H1 (cell line): Measurements from ENCODE around the gene ARL14EPL. TPM values are rescaled to one million over a fixed set of nuclear protein-coding genes. Genes with fewer than 3 reads are reported as not detected.

Experiments
- CTCF ChIA-PET: fragments of 300-600 bp; sonication (Branson Sonifier 250); formaldehyde crosslinking; loops from one replicate; lab custom pipeline; 2021; ENCODE audit not compliant: partially characterized antibody; lab: Charles Lee
- POLR2A ChIA-PET: fragments of 300-600 bp; sonication (Branson Sonifier 250); formaldehyde crosslinking; loops from one replicate; lab custom pipeline; 2021; ENCODE audit warnings: inconsistent platforms; ENCODE audit not compliant: partially characterized antibody; lab: Charles Lee
- DNase-seq, 2 experiments: peaks; one replicate each; pipeline versions ENCODE4 v3.0.0 to v3.0.0-alpha.2; 2010 to 2022; ENCODE audit warnings: low spot score in 2 of 2, low read depth in 1 of 2, mixed read lengths in 1 of 2
- FAIRE-seq: peaks from 2 replicates; lab custom pipeline; 2011; peaks lifted over from hg19 to GRCh38; lab: Jason Lieb, UNC
- H2AFZ ChIP-seq: 2 replicates; pipeline ENCODE4 v1.8.1; 2012; ENCODE audit warnings: low read length, inconsistent platforms
- H2AK5ac ChIP-seq: 2 replicates; pipeline ENCODE4 v1.6.1; 2013; ENCODE audit warnings: low read depth, low read length
- H2BK120ac ChIP-seq: replicated peaks from 2 replicates; pipeline ENCODE3; 2013; ENCODE audit warnings: low read depth, low read length, inconsistent platforms
- H2BK12ac ChIP-seq: 2 replicates; pipeline ENCODE4 v1.6.1; 2013; ENCODE audit warnings: low read depth, low read length
- H2BK15ac ChIP-seq: 2 replicates; pipeline ENCODE4 v1.6.1; 2013; ENCODE audit warnings: low read length
- H2BK20ac ChIP-seq: 2 replicates; pipeline ENCODE4 v1.6.1; 2013; ENCODE audit warnings: low read length
- H2BK5ac ChIP-seq: 2 replicates; pipeline ENCODE4 v1.6.1; 2013; ENCODE audit warnings: low read depth, low read length
- H3K14ac ChIP-seq: 2 replicates; pipeline ENCODE4 v1.6.1; 2013; ENCODE audit warnings: inconsistent platforms; ENCODE audit not compliant: insufficient read length
- H3K18ac ChIP-seq: 2 replicates; pipeline ENCODE4 v1.6.1; 2013; ENCODE audit warnings: low read length; ENCODE audit errors: extremely low read depth
- H3K23ac ChIP-seq: 2 replicates; pipeline ENCODE4 v1.6.1; 2013; ENCODE audit warnings: inconsistent platforms; ENCODE audit not compliant: insufficient read length
- H3K23me2 ChIP-seq: 2 replicates; pipeline ENCODE4 v1.6.1; 2013; ENCODE audit warnings: low read depth, low read length
- H3K27ac ChIP-seq: 2 replicates; pipeline ENCODE4 v1.6.1; 2011; ENCODE audit warnings: low read depth, low read length, inconsistent platforms
- H3K27me3 ChIP-seq, 4 experiments: replicated peaks in 1 of 4; 1 replicate in 1 of 4; 2 replicates in 3 of 4; pipeline versions ENCODE4 v1.6.1 to v1.8.1; 2011 to 2013; ENCODE audit warnings: low read length in 3 of 4, mild to moderate bottlenecking in 3 of 4, inconsistent platforms in 2 of 4, mixed read lengths in 2 of 4, moderate library complexity in 1 of 4; ENCODE audit not compliant: control insufficient read depth in 3 of 4, insufficient read depth in 3 of 4; ENCODE audit errors: extremely low read depth in 1 of 4
- H3K36me3 ChIP-seq, 4 experiments: 2 replicates each; pipeline versions ENCODE4 v1.6.1 to v1.8.1; 2011 to 2013; ENCODE audit warnings: mild to moderate bottlenecking in 4 of 4, low read length in 3 of 4, moderate library complexity in 2 of 4, control low read depth in 1 of 4, inconsistent platforms in 1 of 4; ENCODE audit not compliant: insufficient read depth in 4 of 4, control insufficient read depth in 2 of 4
- H3K4ac ChIP-seq: replicated peaks from 2 replicates; pipeline ENCODE3; 2013; ENCODE audit warnings: low read length, low read depth, mixed read lengths, inconsistent platforms; ENCODE audit not compliant: insufficient read length
- H3K4me1 ChIP-seq, 4 experiments: replicated peaks in 1 of 4; 1 replicate in 1 of 4; 2 replicates in 3 of 4; pipeline versions ENCODE4 v1.6.1 to v1.8.1; 2011 to 2013; ENCODE audit warnings: low read length in 3 of 4, inconsistent platforms in 2 of 4, mixed read lengths in 1 of 4; ENCODE audit not compliant: insufficient read depth in 4 of 4, control insufficient read depth in 3 of 4
- H3K4me2 ChIP-seq, 2 experiments: 2 replicates each; pipeline versions ENCODE4 v1.6.1 to v1.8.1; 2011 to 2013; ENCODE audit warnings: low read depth in 2 of 2, low read length in 2 of 2, control low read depth in 1 of 2, inconsistent platforms in 1 of 2, mild to moderate bottlenecking in 1 of 2; ENCODE audit not compliant: insufficient read depth in 1 of 2
- H3K4me3 ChIP-seq, 4 experiments: fragments of 200-600, 300-600 bp in 1 of 4; sonication (generic), shearing (Covaris generic), sonication (Bioruptor Twin) in 1 of 4; 2 replicates each; pipeline versions ENCODE4 v1.5.1 to v1.8.1; 2011 to 2016; ENCODE audit warnings: low read length in 4 of 4, low read depth in 3 of 4, control low read depth in 2 of 4, inconsistent platforms in 2 of 4, mild to moderate bottlenecking in 2 of 4, mixed read lengths in 1 of 4, moderate library complexity in 1 of 4; ENCODE audit not compliant: insufficient read depth in 2 of 4; ENCODE audit errors: extremely low read depth in 1 of 4
- H3K56ac ChIP-seq: replicated peaks from 2 replicates; pipeline ENCODE3; 2013; ENCODE audit warnings: low read depth, mild to moderate bottlenecking, mixed read lengths, low read length, inconsistent platforms; ENCODE audit not compliant: insufficient read length
- H3K79me1 ChIP-seq: 2 replicates; pipeline ENCODE4 v1.6.1; 2013; ENCODE audit warnings: low read depth, low read length, control low read depth
- H3K79me2 ChIP-seq, 2 experiments: 2 replicates each; pipeline versions ENCODE4 v1.6.1 to v1.8.1; 2012 to 2013; ENCODE audit warnings: low read length in 2 of 2, mild to moderate bottlenecking in 2 of 2, inconsistent platforms in 1 of 2; ENCODE audit not compliant: insufficient read depth in 2 of 2, control insufficient read depth in 1 of 2
- H3K9ac ChIP-seq, 4 experiments: replicated peaks in 1 of 4; 1 replicate in 1 of 4; 2 replicates in 3 of 4; pipeline versions ENCODE4 v1.6.1 to v1.8.1; 2011 to 2013; ENCODE audit warnings: low read depth in 3 of 4, low read length in 3 of 4, control low read depth in 2 of 4, mild to moderate bottlenecking in 2 of 4, moderate library complexity in 2 of 4, inconsistent platforms in 1 of 4; ENCODE audit errors: extremely low read depth in 1 of 4
- H3K9me3 ChIP-seq, 2 experiments: 2 replicates each; pipeline versions ENCODE4 v1.6.1 to v1.8.1; 2012 to 2013; ENCODE audit warnings: mild to moderate bottlenecking in 2 of 2, moderate library complexity in 2 of 2, control low read depth in 1 of 2, inconsistent platforms in 1 of 2, low read depth in 1 of 2, low read length in 1 of 2, mixed read lengths in 1 of 2; ENCODE audit not compliant: insufficient read depth in 2 of 2
- H4K20me1 ChIP-seq, 2 experiments: replicated peaks in 1 of 2; 2 replicates each; pipeline versions ENCODE3 to v1.8.1; 2011 to 2013; ENCODE audit warnings: inconsistent platforms in 2 of 2, low read length in 2 of 2, mild to moderate bottlenecking in 1 of 2; ENCODE audit not compliant: insufficient read depth in 2 of 2, control insufficient read depth in 1 of 2
- H4K5ac ChIP-seq: 2 replicates; pipeline ENCODE4 v1.6.1; 2013; ENCODE audit warnings: low read length, low read depth, mixed read lengths, inconsistent platforms; ENCODE audit not compliant: insufficient read length
- H4K8ac ChIP-seq: 2 replicates; pipeline ENCODE4 v1.8.0; 2013; ENCODE audit warnings: mild to moderate bottlenecking, moderate library complexity, low read length, inconsistent platforms; ENCODE audit not compliant: insufficient read depth; ENCODE audit errors: extremely low read depth
- H4K91ac ChIP-seq: replicated peaks from 2 replicates; pipeline ENCODE3; 2013; ENCODE audit warnings: low read length, mixed read lengths, inconsistent platforms; ENCODE audit not compliant: insufficient read length
- BCL11A ChIP-seq, 2 experiments: IDR thresholded peaks; one replicate each; pipeline ENCODE4 v1.6.1; 2011; ENCODE audit warnings: low read depth in 2 of 2, low read length in 2 of 2, mild to moderate bottlenecking in 2 of 2
- BRCA1 ChIP-seq: IDR thresholded peaks from 2 replicates; pipeline ENCODE4 v1.6.1; 2012; ENCODE audit warnings: low read depth, low read length, improper control_type of control experiment
- CEBPB ChIP-seq: IDR thresholded peaks from 2 replicates; pipeline ENCODE4 v1.6.1; 2012; ENCODE audit warnings: low read depth, low read length
- EGR1 ChIP-seq: IDR thresholded peaks from 2 replicates; pipeline ENCODE4 v1.6.1; 2011; ENCODE audit warnings: low read depth, low read length, borderline replicate concordance
- EP300 ChIP-seq, 2 experiments: IDR thresholded peaks; 1 replicate in 1 of 2; 2 replicates in 1 of 2; pipeline ENCODE4 v1.6.1; 2011 to 2012; ENCODE audit warnings: low read depth in 2 of 2, low read length in 2 of 2, mild to moderate bottlenecking in 2 of 2, borderline replicate concordance in 1 of 2, inconsistent platforms in 1 of 2, moderate library complexity in 1 of 2
- EZH2 ChIP-seq: fragments of 200-600 bp; sonication (generic); IDR thresholded peaks from 2 replicates; pipeline ENCODE4 v1.7.1; 2012; ENCODE audit warnings: low read depth, mild to moderate bottlenecking, moderate library complexity, low read length, inconsistent platforms; ENCODE audit not compliant: severe bottlenecking
- JUN ChIP-seq: IDR thresholded peaks from 2 replicates; pipeline ENCODE4 v1.6.1; 2011; ENCODE audit warnings: low read depth, mild to moderate bottlenecking, improper control_type of control experiment, low read length
- SAP30 ChIP-seq: fragments of 300-600 bp; sonication (generic); IDR thresholded peaks from 2 replicates; pipeline ENCODE4 v1.7.1; 2012; ENCODE audit warnings: low read length, moderate library complexity, mild to moderate bottlenecking, inconsistent platforms; ENCODE audit not compliant: insufficient read depth, insufficient replicate concordance
- SIN3A ChIP-seq, 2 experiments: IDR thresholded peaks in 1 of 2; conservative IDR thresholded peaks in 1 of 2; 2 replicates each; pipeline ENCODE4 v1.6.1; 2011 to 2012; ENCODE audit warnings: low read length in 2 of 2, improper control_type of control experiment in 1 of 2, low read depth in 1 of 2, mild to moderate bottlenecking in 1 of 2
- SUZ12 ChIP-seq: fragments of 200-600 bp; sonication (generic); IDR thresholded peaks from 2 replicates; pipeline ENCODE4 v1.6.1; 2012; ENCODE audit warnings: mild to moderate bottlenecking, inconsistent platforms, low read length, moderate library complexity, mixed read lengths
- TBP ChIP-seq: IDR thresholded peaks from 2 replicates; pipeline ENCODE4 v1.6.1; 2011; ENCODE audit warnings: low read depth, low read length, improper control_type of control experiment
- WGBS, 2 experiments: shearing (Covaris generic) in 1 of 2; methylation state at CpG; one replicate each; pipeline versions ENCODE4 v1.1.6 to v1.1.7; 2013 to 2015; ENCODE audit warnings: low lambda C conversion rate in 2 of 2, mixed read lengths in 2 of 2, inconsistent platforms in 1 of 2, low coverage in 1 of 2, missing lambda C conversion rate in 1 of 2; ENCODE audit not compliant: insufficient replicate concordance in 2 of 2, insufficient coverage in 1 of 2, insufficient read length in 1 of 2; ENCODE audit errors: extremely low coverage in 1 of 2, missing lambda C conversion rate in 1 of 2; 5-methylcytosine and 5-hydroxymethylcytosine counted together
- polyA plus RNA-seq, 7 experiments: library from polyadenylated mRNA; depleted of rRNA in 3 of 7; stranded (reverse) in 5 of 7; unstranded in 2 of 7; fragments of >200 nt in 5 of 7; fragments of 200-250 nt in 2 of 7; gene quantifications; 1 replicate in 5 of 7; 2 replicates in 1 of 7; 4 replicates in 1 of 7; pipeline versions ENCODE4 v1.2.1 to v1.2.3, GENCODE V29; 2011 to 2013; ENCODE audit warnings: missing spikeins in 2 of 7, mixed read lengths in 2 of 7
- total RNA-seq: library from RNA; stranded (reverse); fragmentation: NEBNext Ultra II Directional; extraction: Animal tissue kit (Norgen Biotek cat#: 25700); gene quantifications from 2 replicates; pipeline ENCODE4 v1.2.1, GENCODE V29; 2021
- TF ChIP-seq, protein P1 (sequence below): IDR thresholded peaks from 2 replicates; pipeline ENCODE4 v1.6.1; 2012; ENCODE audit warnings: low read length, inconsistent platforms

The ARL14EPL gene
- total and polyA plus RNA-seq, 2 of the 8 experiments (the other 6 are each of a cell fraction or from before 2014, with no cell fraction given) = not detected

DNA sequence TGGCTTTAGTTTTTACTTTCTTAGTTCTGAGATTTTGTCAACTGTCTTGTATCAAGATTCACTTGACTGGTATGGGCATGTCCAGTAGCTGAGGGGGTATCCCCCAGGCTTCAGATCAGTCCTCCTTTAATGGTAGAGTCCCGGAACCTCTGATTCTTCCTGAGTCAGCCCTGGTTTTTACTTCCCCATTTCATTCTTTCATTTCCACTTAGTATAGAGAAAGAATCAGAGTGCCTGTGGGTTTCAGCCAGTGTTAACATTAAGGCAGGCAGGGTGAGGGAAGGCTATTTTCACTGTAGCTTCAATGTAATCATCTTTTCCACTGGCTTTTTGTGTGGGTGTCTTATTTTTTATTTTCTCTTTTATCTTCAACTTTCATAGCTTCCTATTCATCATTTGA, 44.2 kb downstream of the ARL14EPL start:
- Histone ChIP-seq H3K4me2 (no peak overlapping the region), H3K79me2 (no peaks in the 10 kb centered on the region), H3K14ac (no peak overlapping the region), H4K91ac (no peak overlapping the region), H4K8ac (no peak overlapping the region), H2AK5ac (no peak overlapping the region), H2BK5ac (no peak overlapping the region), H3K27ac (no peak overlapping the region), H2BK12ac (no peak overlapping the region), H3K4ac (no peak overlapping the region), H3K9me3 (no peaks in the 10 kb centered on the region), H3K4me3 (no peak overlapping the region), H3K27me3 (no peaks in the 10 kb centered on the region), H4K20me1 (no peaks in the 10 kb centered on the region), H2BK120ac (no peak overlapping the region), H3K56ac (no peak overlapping the region), H3K23ac (no peak overlapping the region), H3K23me2 (no peaks in the 10 kb centered on the region), H4K5ac (no peak overlapping the region), H3K9ac (no peak overlapping the region), H2BK20ac (no peak overlapping the region), H3K4me1 (no peaks in the 10 kb centered on the region), H3K36me3 (no peaks in the 10 kb centered on the region), H3K79me1 (no peaks in the 10 kb centered on the region), H2BK15ac (no peak overlapping the region), H2AFZ (no peak overlapping the region), H3K18ac (no peak overlapping the region)
- CTCF ChIA-PET = interaction anchor here (4.4 kb wide), 1 partner anchor 8 kb away, joined by 21 read pairs; no protein-coding TSS in a partner anchor
- FAIRE-seq = no peak
- DNase-seq = no peak
- POLR2A ChIA-PET = interaction anchor here (1.7 kb wide), 1 partner anchor 9 kb away, joined by 10 read pairs; the partner anchor contains the start of gene COMMD10
- 85% methylated on average over 1 of the region's 1 CpG; no CpG with 5 or more reads in 1 of the 2 experiments for WGBS, 2 experiments
- TF ChIP-seq SIN3A (conservative IDR thresholded peaks at IDR 0.05 in 1 of 2, IDR thresholded peaks at IDR 0.05 in 1 of 2; ENCODE audit: low read depth in 1 of 2, low read length in 2 of 2) (no peak), EP300 (IDR thresholded peaks at IDR 0.05; ENCODE audit: borderline replicate concordance in 1 of 2, low read depth in 2 of 2, low read length in 2 of 2) (no peak), SUZ12 (no peak), BCL11A (IDR thresholded peaks at IDR 0.05; ENCODE audit: low read depth in 2 of 2, low read length in 2 of 2) (no peak), TBP (no peak), BRCA1 (no peak), JUN (no peak), EZH2 (no peak), SAP30 (no peak), EGR1 (no peak), CEBPB (no peak)
- TF ChIP-seq, protein P1, sequence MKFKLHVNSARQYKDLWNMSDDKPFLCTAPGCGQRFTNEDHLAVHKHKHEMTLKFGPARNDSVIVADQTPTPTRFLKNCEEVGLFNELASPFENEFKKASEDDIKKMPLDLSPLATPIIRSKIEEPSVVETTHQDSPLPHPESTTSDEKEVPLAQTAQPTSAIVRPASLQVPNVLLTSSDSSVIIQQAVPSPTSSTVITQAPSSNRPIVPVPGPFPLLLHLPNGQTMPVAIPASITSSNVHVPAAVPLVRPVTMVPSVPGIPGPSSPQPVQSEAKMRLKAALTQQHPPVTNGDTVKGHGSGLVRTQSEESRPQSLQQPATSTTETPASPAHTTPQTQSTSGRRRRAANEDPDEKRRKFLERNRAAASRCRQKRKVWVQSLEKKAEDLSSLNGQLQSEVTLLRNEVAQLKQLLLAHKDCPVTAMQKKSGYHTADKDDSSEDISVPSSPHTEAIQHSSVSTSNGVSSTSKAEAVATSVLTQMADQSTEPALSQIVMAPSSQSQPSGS = no peak
